Dermis lymphatic vessel endothelial cell (primary cell): ENCODE measurements around the gene ATP5MK. TPM values are rescaled to one million over a fixed set of nuclear protein-coding genes. Genes with fewer than 3 reads are reported as not detected.

Experiments used
- total RNA-seq: library from RNA; depleted of rRNA; stranded (reverse); fragments of >200 nt; gene quantifications from 2 replicates; pipeline ENCODE4 v1.2.1, GENCODE V29; 2014

The ATP5MK gene, protein sequence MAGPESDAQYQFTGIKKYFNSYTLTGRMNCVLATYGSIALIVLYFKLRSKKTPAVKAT
- 191 and 241 TPM in 2 replicates for total RNA-seq

DNA sequence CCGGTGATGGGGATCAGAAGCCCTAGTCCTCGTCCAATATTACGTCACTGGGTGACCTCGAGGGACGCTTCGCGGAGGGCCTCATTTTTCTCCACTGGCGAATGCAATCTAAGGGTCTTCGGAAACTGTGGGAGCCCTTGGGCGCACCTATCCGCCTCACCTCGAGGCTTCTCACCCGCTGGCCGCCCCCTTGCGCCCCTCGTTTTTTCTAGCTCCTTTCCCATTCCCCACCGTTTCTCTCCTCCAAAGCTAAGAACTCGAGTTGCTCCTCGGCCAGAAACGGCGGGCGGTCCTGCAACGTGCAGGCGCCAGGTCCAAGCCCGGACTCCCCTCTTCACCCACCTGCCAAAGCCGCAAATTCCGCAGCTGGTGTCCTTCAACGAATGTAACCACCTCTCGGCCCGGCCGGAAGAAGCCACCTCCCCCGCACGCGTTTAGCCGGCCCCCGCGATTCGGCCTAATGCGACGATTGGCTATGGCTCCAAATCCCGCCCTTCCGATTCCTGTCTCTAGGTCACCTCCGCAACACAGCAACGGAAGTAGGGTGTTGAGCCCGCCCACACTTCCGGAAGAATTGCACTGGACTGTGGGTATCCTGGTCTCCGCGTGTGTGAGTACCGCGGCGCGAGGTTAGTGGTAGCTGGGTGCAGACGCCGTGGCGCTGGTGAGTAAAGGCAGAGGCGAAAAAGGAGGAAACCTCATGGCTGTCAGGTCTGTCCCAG, at the start of gene ATP5MK, which contains the start of gene PDCD11:
Gene ATP5MK, minus strand, starts transcription at position 409 of the 722 bp plus-strand sequence. CDS start 4,018 bp downstream, outside the sequence.
Gene PDCD11, plus strand, starts transcription at position 560 of the 722 bp plus-strand sequence. CDS start 1,801 bp downstream, outside the sequence.

DNA sequence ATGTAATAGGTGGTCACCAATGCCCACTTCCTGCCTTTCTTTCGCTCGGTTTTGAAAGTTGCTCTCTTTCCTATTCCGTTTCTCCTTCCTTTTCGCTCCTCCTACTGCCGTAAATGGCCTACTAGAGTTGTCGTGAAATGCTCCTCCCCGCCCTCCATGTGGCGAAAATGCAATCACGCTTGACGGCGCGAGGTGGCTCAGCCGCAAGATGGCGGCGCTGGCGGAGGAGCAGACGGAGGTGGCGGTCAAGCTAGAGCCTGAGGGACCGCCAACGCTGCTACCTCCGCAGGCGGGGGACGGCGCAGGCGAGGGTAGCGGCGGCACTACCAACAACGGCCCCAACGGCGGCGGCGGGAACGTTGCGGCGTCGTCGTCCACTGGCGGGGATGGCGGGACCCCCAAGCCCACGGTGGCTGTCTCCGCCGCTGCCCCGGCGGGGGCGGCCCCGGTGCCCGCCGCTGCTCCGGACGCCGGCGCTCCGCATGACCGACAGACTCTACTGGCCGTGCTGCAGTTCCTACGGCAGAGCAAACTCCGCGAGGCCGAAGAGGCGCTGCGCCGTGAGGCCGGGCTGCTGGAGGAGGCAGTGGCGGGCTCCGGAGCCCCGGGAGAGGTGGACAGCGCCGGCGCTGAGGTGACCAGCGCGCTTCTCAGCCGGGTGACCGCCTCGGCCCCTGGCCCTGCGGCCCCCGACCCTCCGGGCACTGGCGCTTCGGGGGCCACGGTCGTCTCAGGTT, 28.3 kb downstream of the ATP5MK start, which contains the start of gene TAF5:
Gene TAF5, plus strand, starts transcription at position 195 of the 737 bp plus-strand sequence. Its CDS starts 14 bp downstream, at position 209.

DNA sequence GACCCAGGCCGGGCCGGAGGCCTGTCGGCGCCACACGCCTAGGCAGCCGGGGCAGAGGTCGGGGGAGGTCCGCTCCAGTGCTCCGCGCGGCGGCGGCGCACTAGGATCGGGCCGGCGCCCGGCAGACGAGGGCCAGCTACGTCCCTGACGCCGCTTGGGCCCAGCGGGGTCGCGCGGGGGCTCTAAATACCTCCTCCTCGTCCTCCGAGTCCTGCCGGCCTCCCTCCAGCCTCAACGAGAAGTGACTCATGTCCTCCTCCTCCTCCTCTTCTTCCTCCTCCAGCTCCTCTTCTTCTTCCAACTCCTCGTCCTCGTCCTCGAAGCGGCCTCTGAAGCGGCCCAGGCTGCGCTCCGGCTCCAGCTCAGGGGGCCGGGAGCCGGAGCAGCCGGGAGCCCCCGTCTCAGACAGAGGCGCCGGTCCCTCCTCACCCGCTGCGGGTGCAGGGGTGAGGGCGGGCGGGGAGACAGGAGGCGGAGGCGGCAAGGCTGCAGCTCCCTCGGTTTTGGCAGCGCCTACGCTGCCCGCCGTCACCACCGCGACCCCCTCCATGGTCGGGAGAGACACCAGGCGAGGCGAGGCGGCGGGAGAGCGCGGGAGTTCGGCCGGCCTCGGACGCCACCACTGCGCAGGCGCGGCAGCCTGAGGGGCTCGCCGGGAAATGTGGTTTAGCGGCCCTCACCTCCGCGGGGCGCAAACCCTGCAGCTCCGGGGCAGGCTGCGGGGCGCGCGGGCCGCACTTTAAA, 45.6 kb downstream of the ATP5MK start, which contains the start of gene PCGF6:
Gene PCGF6, minus strand, starts transcription at position 624 of the 744 bp plus-strand sequence. Its CDS starts 74 bp downstream, at position 550.

Other genes with a start within 250 kb of the ATP5MK start
- gene NT5C2, start 203.2 kb downstream of the ATP5MK start, total RNA-seq = 54.8 and 55.9 TPM in 2 replicates
- 0.09 and 0.11 TPM in 2 replicates for gene RPEL1, start 150.6 kb downstream of the ATP5MK start, total RNA-seq
- gene INA, start 119.3 kb downstream of the ATP5MK start, total RNA-seq = under 0.01 and 0.11 TPM in 2 replicates
- gene PCGF6, start 45.3 kb downstream of the ATP5MK start, total RNA-seq = 11.7 and 13.9 TPM in 2 replicates
- 2.8 and 5.4 TPM in 2 replicates for gene TAF5, start 28.5 kb downstream of the ATP5MK start, total RNA-seq
- 22.2 and 31.2 TPM in 2 replicates for gene PDCD11, start 151 bp upstream of the ATP5MK start, total RNA-seq
- gene CALHM2, start 55.9 kb upstream of the ATP5MK start, total RNA-seq = 10.0 and 20.1 TPM in 2 replicates
- not detected in 2 replicates for gene CALHM1, start 62.4 kb upstream of the ATP5MK start, total RNA-seq
- not detected in 2 replicates for gene CALHM3, start 82.8 kb upstream of the ATP5MK start, total RNA-seq
- gene NEURL1, start 97.2 kb upstream of the ATP5MK start, total RNA-seq = 0.09 and 0.11 TPM in 2 replicates